ENCODE data around the gene SNTB2.

DNA sequence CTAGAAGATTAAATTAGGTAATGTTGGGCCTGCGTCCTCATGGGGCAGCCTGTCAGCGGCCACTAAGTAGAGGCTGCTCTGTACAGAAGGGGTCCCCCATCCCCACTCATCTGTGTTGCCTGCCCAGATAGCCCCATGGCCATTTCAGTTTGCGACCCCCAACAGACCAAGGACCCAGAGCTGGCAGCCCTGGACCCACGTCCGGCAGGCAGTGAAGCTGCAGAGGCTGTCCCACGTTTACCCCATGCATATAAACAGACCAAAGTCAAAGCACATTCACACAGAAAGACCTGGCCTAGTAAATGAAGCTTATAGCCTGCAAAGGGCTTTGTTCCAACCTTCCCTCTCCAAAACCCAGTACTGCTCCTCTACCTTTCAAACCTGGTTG lies 138.8 kb downstream of the SNTB2 start:
- no peak for TF ChIP-seq CTCF (IDR thresholded peaks at IDR 0.05)
- TF ChIP-seq POLR2A (IDR thresholded peaks at IDR 0.05): no peak

All from prostate gland (tissue), 2 donors.